ENCODE data around the gene BBOF1.

- TF ChIP-seq CTCF (IDR thresholded peaks at IDR 0.05; ENCODE audit: extremely low read depth in 1 of 2, insufficient read depth in 1 of 2, low read depth in 1 of 2, low read length in 2 of 2) (no peak), POLR2AphosphoS5 (IDR thresholded peaks at IDR 0.05; ENCODE audit: insufficient read depth, low read depth, low read length) (no peak), EZH2 (IDR thresholded peaks at IDR 0.05; ENCODE audit: borderline replicate concordance, low read depth, low read length, severe bottlenecking) (no peak), POLR2A (IDR thresholded peaks at IDR 0.05; ENCODE audit: low read depth, low read length) (no peak)
Observed at GRCh38 chr14:73973497-73973896, 45.7 kb upstream of the BBOF1 start.

Measured in endothelial cell of umbilical vein (primary cell).